GM18517 (cell line): ENCODE results near the gene ZNHIT3.
"Not testable (repeated sequence)": the region's sequence is repeated elsewhere in the genome, so short reads cannot be mapped to it uniquely, and the experiment has no call there.

Source experiments
- ATAC-seq: cut with Tn5 transposase; IDR thresholded peaks from one replicate; pipeline ENCODE4 v1.9.1; 2021; ENCODE audit warnings: mild to moderate bottlenecking, moderate library complexity; ENCODE audit not compliant: unreplicated experiment

ZNHIT3 gene

DNA sequence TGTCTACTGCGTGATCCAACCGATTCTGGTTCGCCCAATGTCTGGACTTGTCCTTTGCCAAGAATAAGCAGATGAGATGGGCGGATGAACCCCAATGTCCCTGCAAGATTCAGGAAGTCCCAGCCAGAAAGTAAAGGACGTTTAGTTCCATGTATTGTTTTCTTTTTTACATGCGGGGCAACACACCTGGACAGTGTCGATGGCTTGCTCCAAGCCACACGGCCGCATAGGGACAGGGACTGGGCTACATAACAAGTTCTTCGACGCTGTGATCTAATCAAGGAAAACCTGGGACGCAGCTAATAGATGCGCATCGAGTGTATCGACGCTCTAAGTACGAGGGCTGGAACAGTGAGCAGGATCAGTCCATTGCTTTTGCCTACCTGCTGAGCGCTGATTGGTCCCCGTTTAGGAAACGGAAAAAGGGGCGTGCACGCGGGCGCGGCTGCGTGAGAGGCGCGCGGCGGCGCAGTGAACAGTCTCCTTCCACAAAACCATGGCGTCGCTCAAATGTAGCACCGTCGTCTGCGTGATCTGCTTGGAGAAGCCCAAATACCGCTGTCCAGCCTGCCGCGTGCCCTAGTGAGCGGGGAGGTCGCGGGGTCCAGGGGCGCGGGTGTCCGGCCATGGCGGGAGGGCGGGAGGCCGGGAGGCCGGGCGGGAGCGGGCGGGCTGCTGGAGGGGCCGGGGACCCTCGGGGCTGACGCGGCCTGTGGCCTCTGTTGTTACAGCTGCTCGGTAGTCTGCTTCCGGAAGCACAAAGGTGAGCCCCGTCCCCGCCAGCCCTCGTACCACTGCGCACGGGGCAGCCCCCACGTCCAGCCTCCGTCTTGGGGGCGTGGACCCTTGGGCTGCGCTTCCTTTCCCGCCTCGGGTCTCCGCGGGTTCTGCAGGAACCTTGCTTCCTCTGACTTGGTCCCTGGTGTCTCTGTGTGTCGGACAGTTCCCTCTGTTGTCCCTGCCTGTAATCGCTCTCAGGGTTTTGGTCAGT is at the start of gene ZNHIT3:
Gene ZNHIT3 (plus strand): TSS at position 478 of the 991 bp plus-strand sequence. CDS start 19 bp downstream, at position 497.
- peak; percentile 91 for ATAC-seq

DNA sequence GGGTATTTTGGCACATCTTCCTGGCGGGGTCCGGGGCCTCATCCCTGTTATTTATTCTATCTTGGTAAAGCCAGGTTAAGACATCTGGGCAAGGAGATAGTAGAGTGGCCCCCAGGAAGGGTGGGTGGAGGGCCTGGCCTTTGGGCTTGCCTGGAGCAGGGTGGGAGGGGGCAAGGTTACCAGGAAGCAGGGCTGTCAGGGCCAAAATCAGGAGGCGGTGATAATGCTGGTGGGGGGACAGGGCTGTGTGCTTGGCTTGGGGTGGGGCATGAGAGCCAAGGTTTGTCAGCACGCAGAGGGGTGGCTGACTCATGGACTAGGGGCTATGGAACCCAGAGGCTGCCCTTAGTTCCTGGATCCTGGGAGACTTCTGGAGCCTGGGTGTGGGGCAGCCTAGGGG is 44.7 kb upstream of the ZNHIT3 start:
- ATAC-seq: not testable (repeated sequence)

DNA sequence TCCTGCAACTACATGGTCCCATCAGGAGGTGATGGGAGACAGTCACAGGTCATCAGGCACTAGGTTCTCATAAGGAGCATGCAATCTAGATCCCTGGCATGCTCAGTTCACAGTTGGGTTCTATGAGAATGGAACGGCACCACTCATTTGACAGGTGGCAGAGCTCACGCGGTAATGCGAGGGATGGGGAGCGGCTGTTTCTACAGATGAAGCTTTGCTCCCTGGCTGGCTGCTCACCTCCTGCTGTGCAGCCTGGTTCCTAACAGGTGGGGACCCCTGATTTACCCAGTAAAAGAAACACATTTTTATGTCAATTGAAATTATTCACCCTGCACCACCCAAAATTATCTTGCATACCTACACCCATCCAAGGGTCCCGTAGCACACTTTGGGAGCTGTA is 42.7 kb upstream of the ZNHIT3 start:
- ATAC-seq: no peak

DNA sequence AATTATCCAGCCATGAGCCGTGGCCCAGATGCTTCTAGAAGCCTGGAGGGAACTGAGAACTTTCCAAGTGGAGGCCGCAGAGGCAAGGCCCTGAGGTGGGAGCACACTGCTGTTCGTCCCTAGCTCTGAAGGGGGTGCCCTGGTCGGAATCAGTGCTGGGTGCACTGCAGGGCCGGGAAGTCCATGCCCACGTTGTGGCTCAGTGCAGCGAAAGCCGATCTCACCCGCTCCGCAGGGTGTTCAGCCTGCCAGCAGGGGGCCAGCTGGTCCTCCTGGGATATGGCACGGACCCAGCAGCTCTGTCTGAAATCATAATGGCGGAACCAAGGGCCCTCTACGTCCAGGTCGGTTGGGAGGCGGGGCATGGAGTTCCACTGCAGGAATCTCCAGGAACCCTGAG is 36.5 kb upstream of the ZNHIT3 start:
- ATAC-seq: not testable (repeated sequence)

DNA sequence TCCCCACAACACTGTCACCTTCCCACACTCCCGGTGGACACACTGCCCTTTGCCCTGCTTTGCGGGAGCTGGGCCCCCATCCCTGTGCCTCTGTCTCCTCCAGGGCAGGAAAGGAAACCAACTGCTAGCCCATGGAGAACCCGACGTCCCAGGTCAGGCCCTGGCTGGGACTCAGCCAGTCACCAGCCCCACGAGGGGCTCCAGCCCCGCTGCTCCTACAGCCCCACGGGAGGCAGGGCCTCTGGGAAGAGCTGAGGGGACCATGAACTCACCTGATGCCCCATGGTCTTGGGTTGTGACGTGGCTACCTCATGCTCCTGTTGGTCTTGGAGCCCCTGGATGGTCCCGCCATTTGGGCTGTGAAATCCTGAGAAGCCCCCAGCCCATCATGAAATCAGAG is 33.6 kb upstream of the ZNHIT3 start:
- ATAC-seq: not testable (repeated sequence)

DNA sequence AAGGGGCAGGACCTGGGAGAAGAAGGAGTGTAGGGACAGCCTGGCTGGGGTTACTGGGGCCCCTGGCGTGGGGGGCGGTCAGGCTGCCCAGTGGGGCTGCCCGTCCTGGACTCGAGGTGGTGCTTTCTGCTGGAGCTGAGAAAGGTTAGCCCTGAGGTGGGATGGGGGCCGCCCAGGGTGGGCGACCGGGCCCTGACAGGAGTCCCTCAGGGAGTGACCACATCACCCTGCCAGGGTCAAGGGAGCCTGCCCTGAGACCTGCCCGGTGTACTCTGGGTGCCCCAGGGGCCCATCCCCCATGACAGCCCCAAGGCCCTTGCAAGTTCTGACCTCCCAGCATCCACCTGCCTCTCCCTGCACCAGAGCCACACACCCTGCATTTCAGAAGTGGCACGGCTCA is 28.8 kb upstream of the ZNHIT3 start:
- not testable (repeated sequence) for ATAC-seq

DNA sequence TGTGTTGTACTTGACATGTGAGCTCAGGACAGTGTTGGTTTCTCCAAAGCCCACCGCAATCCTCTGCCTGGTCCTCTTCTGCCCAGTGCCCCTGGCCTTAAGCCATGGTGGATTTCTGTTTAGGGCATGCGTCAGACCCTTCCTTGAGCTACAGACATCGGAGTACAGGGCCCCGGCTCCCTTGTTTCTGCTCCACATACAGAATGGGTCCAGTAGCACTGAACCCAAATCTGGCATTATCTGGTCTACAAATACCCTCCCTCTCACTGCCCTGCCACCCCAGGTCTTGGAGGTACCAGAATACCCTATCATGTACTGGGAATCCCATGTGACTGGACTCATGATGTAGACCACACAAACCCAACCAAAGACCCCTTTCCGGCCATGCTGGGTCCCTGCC is 27.4 kb upstream of the ZNHIT3 start:
- ATAC-seq: no peak

DNA sequence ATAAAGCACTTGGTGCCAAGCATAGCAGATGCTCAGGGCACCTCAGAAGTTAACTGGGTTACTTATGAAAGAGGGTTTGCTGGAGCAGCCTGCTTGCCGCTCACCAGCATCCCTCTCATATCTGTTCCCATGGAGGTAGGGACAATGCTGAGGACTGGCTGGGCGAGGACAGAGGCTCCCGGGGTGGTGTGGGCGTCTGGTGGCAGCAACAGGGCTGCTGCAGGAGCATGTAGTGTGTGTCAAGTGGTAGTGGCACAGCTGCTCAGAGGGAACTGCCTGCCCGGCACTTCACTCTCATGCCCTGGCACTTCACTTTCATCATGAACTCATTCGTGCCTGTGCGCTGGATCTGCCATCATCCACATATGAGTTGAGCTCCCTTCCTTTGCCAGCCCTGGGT is 26.9 kb upstream of the ZNHIT3 start:
- no peak for ATAC-seq

DNA sequence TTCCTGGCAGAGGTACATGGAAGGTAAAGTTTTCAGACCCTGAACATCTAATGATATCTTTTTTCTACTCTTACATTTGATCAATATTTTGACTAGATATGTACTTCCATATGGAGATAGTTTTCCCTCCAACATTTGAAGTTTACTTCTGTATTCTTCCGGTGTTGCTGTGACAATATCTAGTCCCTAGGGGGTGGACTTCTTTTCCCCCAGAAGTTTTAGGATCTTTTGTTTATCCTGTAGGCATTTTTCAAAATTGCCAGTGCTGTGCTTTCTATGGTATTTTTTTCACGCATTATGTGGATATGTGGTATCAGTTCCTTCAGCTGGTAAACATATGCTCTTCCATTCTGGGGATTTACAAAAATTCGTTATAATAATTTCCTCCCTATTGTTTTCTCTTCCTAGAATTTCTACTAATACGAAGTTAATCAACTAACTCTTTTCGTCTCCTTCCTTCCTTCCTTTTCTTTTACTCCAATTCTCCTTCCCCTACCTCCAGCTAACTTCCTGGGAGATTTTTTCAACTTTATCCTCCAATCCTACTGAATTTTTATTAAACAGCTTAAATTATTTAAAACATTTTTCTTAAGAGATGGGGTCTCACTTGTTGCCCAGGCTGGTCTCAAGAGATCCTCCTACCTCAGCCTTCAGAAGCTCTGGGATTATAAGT is 26.1 kb upstream of the ZNHIT3 start:
- ATAC-seq: no peak

DNA sequence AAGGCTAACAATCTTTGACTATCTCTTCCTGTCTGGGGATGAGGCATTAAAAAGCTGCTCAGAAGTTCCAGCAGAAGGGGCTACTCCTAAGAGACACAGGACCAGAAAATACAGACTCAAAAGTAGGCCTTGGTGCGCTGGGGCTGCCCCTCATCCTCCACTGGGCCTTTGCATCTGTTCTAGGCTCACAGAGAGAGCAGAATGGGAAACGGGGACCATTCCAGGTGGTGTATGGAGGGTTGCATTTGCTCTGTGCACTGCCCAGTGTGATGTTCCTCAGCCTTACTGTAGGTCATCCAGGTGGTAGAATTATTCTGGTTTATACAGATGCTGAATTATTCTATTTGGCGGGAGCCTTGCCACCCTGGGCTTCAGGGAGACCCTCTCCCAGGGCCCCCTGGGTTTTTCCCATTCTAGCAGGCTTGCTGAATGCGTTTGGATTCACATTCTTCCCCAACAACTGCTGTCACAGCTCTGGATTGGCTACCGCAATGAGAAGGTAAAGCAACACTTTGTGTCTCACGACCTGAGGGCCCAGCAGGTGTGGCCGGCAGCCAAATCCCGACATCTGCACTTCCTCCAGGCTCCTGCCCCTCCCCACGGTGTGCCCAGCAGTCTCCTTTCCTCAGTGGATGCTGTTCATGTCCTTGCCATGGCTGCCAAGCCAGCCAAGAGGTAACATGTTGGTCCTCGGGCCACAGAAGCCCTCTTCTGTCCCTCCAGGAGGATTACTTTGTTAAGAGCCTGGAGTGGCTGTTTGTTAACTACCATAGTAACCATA is 25.0 kb upstream of the ZNHIT3 start:
- no peak for ATAC-seq

DNA sequence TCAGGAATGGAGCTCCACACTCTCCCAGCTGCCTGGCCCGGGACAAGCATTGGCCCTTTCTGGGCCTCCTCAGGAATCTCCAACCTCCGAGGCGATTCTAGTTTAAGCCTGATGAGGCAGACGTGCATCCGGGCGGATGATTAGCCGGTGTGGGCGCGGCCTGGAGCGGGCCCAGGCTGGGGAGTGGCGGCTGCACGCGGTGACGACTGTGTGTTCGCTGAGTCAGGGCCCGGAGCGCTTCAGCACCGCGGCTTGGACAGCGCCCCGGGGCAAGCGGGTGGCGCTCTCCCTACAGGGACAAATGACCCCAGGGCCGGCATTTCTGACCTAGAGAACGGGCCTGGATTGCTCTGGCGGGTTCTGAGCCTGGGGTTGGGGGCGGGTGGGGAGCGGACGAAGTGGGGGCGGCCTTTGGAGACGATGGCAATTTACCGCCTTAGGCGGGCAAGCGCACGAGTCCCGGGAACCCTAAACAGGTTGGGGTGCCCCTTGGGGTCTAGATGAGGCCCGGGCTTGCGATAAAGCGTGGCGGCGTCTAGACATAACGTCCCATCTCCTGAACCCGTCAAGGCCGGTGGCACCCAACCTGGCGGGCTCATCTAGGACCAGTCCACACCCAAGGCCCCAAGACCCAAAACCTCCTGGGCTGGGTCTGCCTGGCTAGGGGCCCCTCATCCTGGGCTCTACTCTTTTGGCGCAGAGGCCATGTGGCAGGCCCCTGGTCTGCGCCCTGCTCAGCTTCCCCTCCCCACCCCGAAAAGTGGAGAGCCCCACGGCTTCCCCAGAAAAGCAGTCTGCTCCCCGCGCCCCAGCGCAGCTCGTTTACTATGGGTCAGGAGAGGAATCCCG is 22.3 kb upstream of the ZNHIT3 start:
- ATAC-seq: no peak

DNA sequence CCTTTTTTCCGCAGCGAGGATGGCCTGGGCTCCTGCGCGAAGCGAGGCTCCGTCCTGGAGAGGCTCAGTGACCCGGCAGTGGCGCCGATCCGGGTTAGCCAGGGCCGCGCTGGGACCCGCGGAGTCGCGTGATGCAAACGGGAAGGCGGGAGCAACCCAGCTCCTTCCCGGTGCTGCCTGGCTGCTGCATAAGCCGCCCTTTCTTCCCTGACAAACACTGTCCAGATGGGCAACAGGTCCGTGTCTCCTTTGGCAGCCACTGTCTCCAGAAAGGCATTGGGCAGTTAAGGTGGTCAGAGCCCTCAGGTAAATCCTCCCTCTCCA is 21.8 kb upstream of the ZNHIT3 start:
- ATAC-seq: no peak

DNA sequence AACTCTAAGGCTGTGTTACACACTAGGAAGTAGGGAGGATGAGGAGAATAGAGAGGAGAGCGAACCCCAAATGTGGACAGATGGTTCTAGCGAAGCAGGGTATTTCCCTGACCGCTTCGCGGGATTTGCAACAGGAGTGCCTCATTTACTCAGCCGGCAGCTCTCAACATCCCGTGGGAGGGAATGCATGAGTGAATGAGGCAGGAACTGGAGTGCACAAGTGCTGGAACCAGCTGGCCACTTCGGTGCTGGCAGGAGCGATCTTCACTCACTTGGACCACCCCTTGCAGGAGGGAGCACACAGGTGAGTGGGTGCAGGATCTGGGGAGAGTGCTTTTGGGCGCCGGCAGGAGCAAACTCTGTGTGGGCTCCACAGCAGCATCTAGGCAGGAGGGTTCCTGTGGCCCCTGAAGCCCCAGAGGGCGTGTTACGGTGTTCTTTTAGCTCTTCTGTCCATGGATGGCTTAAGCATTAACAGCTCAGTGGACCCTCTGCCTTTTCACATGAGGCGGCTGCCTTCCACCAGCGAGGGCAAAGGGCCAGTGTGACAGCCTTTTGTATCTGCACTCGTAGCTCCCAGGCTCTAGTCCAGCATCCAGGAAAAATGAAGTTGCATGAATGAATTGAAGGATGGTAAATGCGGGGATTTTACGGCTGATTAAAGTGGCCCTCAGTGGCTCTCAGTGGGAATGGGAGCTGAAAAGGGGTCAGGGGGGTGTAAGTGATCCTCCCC is 17.4 kb upstream of the ZNHIT3 start:
- ATAC-seq: no peak

DNA sequence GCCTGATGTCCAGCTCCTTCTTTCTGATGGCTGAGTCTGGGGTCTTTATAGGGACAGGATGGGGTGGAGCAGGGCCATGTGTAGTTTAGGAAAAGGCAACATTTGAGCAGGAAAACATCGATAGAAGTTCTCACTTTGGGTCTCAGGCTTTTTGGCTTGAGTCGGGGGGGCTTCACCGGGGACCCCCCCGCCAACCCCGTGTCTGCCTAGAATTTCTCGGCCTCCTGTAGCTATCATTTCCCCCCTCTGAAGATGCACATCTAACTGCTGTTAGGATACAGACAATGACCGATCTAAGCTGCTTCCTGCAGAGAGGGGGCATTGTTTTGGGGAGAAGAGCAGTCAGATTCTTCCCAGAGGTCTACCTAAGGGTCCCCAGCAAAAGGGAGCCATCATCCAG is 16.7 kb upstream of the ZNHIT3 start:
- no peak for ATAC-seq

DNA sequence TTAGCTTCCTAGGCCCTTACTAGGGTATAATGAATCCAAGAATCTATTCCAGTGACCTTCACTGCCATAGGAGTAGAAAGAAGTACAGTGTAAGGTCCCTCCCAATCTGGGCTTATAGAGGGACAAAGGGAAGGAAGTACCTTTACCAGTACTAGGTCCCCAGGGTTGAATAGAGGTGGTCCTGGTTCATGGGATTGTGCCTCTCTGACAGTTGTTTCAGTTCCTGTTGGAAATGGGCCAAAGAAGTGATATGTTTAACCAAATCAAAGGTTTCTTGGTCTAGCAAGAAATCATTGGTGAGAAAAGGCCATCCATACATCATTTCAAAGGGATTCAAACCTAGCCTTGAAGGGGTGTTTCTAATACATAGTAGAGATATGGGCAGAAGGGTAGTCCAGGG is 16.0 kb upstream of the ZNHIT3 start:
- no peak for ATAC-seq

DNA sequence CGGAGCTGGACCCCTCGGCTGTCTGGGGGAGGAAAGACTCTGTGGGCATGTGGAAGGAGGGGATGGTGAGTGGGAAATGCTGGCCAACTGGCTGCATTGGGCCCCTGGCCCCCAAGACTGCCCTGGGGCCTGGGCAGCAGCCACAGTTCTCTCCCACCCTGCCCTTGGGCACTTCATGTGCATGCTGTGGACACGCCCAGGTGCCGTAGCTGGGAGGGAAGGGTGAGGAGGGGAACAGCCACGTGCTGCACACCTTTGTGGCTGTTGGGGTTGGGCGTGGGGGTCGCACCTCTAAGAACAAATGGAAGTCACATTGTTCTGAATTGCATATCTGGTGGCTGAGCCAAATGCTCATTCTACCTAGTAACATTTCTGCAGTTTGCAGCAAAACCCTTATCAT is 11.9 kb upstream of the ZNHIT3 start:
- no peak for ATAC-seq

DNA sequence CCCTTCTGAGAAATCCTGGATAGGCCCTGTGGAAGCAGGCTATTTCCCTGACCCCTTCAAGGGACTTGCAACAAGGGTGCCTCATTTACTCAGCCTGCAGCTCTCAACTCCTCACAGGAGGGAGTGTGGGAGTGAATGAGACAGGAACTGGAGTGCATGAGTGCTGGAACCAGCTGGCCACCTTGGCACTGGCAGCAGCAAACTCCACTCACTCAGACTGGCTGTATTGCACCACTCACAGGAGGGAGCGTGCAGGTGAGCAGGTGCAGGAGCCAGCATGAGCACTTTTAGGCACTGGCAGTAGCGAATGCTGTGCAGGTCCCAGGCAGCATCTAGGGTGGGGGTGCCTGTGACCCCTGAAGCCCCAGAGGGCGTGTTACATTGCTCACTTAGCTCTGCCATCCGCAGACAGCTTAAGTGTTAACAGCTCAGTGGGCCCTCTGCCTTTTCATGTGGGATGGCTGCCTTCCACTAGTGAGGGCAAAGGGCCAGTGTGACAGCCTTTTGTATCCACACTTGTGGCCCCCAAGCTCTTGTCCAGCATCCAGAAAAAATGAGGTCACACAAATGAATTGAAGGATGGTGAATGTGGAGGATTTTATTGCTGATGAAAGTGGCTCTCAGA is 11.0 kb upstream of the ZNHIT3 start:
- ATAC-seq: no peak

DNA sequence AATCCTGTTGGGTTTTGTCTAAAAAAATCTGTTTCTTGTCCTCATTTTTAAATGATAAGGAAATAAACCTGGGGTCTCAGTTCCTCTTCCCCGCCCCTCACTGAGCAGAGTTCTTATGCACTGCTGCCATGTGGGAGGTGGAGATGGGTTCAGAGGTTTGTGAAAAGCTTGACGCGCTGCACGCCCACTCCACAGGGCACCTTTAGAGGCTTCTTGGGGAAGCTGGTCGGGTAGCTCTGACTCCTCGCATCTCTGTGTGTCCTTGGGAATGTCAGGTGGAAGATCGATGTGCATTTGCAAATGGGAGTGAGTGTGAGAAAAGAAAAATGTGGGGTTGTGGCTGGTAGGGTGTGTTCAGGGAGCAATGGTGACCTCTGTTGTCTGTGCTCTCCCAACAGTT is 4.7 kb upstream of the ZNHIT3 start:
- ATAC-seq: no peak
